Large intestine (tissue), 3 donors: ENCODE data around the gene F11R. TPM values are rescaled to one million over a fixed set of nuclear protein-coding genes. Genes with fewer than 3 reads are reported as not detected.
"Not testable (repeated sequence)": the region's sequence is repeated elsewhere in the genome, so short reads cannot be mapped to it uniquely, and the experiment has no call there.

Experiments used
- DNase-seq, 2 donors: peaks; one replicate each; pipeline versions ENCODE4 v3.0.0 to v3.0.0-alpha.2; 2013
- H3K27ac ChIP-seq: one replicate; pipeline ENCODE4 v1.5.1; 2013; ENCODE audit warnings: low read length
- H3K27me3 ChIP-seq: 2 replicates; pipeline ENCODE4 v1.6.1; 2013; ENCODE audit warnings: low read length; ENCODE audit not compliant: control insufficient read depth, insufficient read depth
- H3K36me3 ChIP-seq: 2 replicates; pipeline ENCODE4 v1.6.1; 2013; ENCODE audit warnings: low read length; ENCODE audit not compliant: control insufficient read depth, insufficient read depth
- H3K4me1 ChIP-seq: one replicate; pipeline ENCODE4 v1.6.1; 2013; ENCODE audit warnings: low read length; ENCODE audit not compliant: control insufficient read depth, insufficient read depth
- H3K4me3 ChIP-seq: one replicate; pipeline ENCODE4 v1.5.1; 2013; ENCODE audit warnings: low read length
- H3K9me3 ChIP-seq: one replicate; pipeline ENCODE4 v1.6.1; 2013; ENCODE audit warnings: mild to moderate bottlenecking, low read depth, low read length, moderate library complexity; ENCODE audit not compliant: control insufficient read depth
- WGBS: methylation state at CpG from one replicate; pipeline ENCODE4 v1.1.5; 2013; ENCODE audit warnings: low lambda C conversion rate; ENCODE audit not compliant: insufficient coverage; 5-methylcytosine and 5-hydroxymethylcytosine counted together
- polyA plus RNA-seq: library from polyadenylated mRNA; unstranded; fragments of 120-200 nt; gene quantifications from one replicate; pipeline ENCODE4 v1.2.1, GENCODE V29; 2013

F11R gene
- polyA plus RNA-seq, 1 donor = 132 TPM

- H3K27ac ChIP-seq = no peak overlapping the region
- WGBS = no CpG with 5 or more reads among the region's 3 CpGs
- H3K4me3 ChIP-seq = no peak overlapping the region
- H3K36me3 ChIP-seq = no peaks in the 10 kb centered on the region
- H3K4me1 ChIP-seq = peaks cover 19% of the 10 kb centered on the region
- no peaks in the 10 kb centered on the region for H3K9me3 ChIP-seq
- DNase-seq = no peak
- H3K27me3 ChIP-seq = no peaks in the 10 kb centered on the region
Observed at GRCh38 chr1:160950657-160951056, 70.3 kb downstream of the F11R start.

GRCh38 chr1:160949881-160950280, 71.1 kb downstream of the F11R start:
- peak overlapping the region; percentile 49 for H3K27ac ChIP-seq
- H3K27me3 ChIP-seq = no peaks in the 10 kb centered on the region
- no peaks in the 10 kb centered on the region for H3K9me3 ChIP-seq
- WGBS = no CpG with 5 or more reads among the region's 2 CpGs
- peaks cover 19% of the 10 kb centered on the region for H3K4me1 ChIP-seq
- no peak for DNase-seq
- H3K4me3 ChIP-seq = no peak overlapping the region
- no peaks in the 10 kb centered on the region for H3K36me3 ChIP-seq

GRCh38 chr1:160949216-160949880, 71.6 kb downstream of the F11R start:
- not testable (repeated sequence) for H3K9me3 ChIP-seq, H3K36me3 ChIP-seq, H3K27me3 ChIP-seq, H3K4me3 ChIP-seq
- H3K27ac ChIP-seq = peak overlapping the region; percentile 49
- peak in 1 of 2 donors; percentile 46 for DNase-seq
- H3K4me1 ChIP-seq = peaks cover 19% of the 10 kb centered on the region
- no CpG with 5 or more reads among the region's 7 CpGs for WGBS

GRCh38 chr1:160947174-160947759, 73.7 kb downstream of the F11R start:
- H3K27ac ChIP-seq = peak overlapping the region; percentile 20
- DNase-seq = peak in 1 of 2 donors; percentile 27
- H3K27me3 ChIP-seq, H3K9me3 ChIP-seq, H3K36me3 ChIP-seq, H3K4me3 ChIP-seq: not testable (repeated sequence)
- H3K4me1 ChIP-seq = peaks cover 19% of the 10 kb centered on the region
- WGBS = no CpG with 5 or more reads among the region's 7 CpGs

GRCh38 chr1:160945881-160946280, 75.1 kb downstream of the F11R start:
- H3K4me3 ChIP-seq, DNase-seq, H3K27me3 ChIP-seq, H3K9me3 ChIP-seq, H3K36me3 ChIP-seq, H3K27ac ChIP-seq: not testable (repeated sequence)
- 88% methylated on average over 4 of the region's 6 CpGs for WGBS
- H3K4me1 ChIP-seq = peaks cover 11% of the 10 kb centered on the region

Other genes with a start within 250 kb of the F11R start
- 0.72 TPM for gene LY9, start 225.0 kb downstream of the F11R start, polyA plus RNA-seq
- gene CD244, start 158.3 kb downstream of the F11R start, polyA plus RNA-seq = 2.1 TPM
- 452 TPM for gene ITLN1, start 136.0 kb downstream of the F11R start, polyA plus RNA-seq
- gene ITLN2, start 66.3 kb downstream of the F11R start, polyA plus RNA-seq = 1.9 TPM
- gene TSTD1, start 17.8 kb upstream of the F11R start, polyA plus RNA-seq = 60.9 TPM
- 56.9 TPM for gene USF1, start 24.8 kb upstream of the F11R start, polyA plus RNA-seq
- 5.7 TPM for gene ARHGAP30, start 48.7 kb upstream of the F11R start, polyA plus RNA-seq
- 0.42 TPM for gene NECTIN4, start 68.4 kb upstream of the F11R start, polyA plus RNA-seq
- gene KLHDC9, start 77.2 kb upstream of the F11R start, polyA plus RNA-seq = 5.6 TPM
- gene PFDN2, start 96.9 kb upstream of the F11R start, polyA plus RNA-seq = 72.5 TPM
- 80.6 TPM for gene NIT1, start 97.0 kb upstream of the F11R start, polyA plus RNA-seq
- 33.0 TPM for gene DEDD, start 111.5 kb upstream of the F11R start, polyA plus RNA-seq
- gene UFC1, start 132.8 kb upstream of the F11R start, polyA plus RNA-seq = 135 TPM
- gene USP21, start 138.3 kb upstream of the F11R start, polyA plus RNA-seq = 29.4 TPM
- 26.2 TPM for gene PPOX, start 145.3 kb upstream of the F11R start, polyA plus RNA-seq
- 38.4 TPM for gene B4GALT3, start 156.4 kb upstream of the F11R start, polyA plus RNA-seq
- gene ADAMTS4, start 177.9 kb upstream of the F11R start, polyA plus RNA-seq = 1.2 TPM
- gene NDUFS2, start 181.2 kb upstream of the F11R start, polyA plus RNA-seq = 125 TPM
- 35.9 TPM for gene FCER1G, start 194.1 kb upstream of the F11R start, polyA plus RNA-seq
- 29.3 TPM for gene APOA2, start 202.5 kb upstream of the F11R start, polyA plus RNA-seq
- 16.2 TPM for gene TOMM40L, start 204.9 kb upstream of the F11R start, polyA plus RNA-seq
- 13.1 TPM for gene NR1I3, start 217.1 kb upstream of the F11R start, polyA plus RNA-seq
- 9.4 TPM for gene PCP4L1, start 237.6 kb upstream of the F11R start, polyA plus RNA-seq